PFSK-1 (cell line): ENCODE measurements around the gene ROBO1.

ENCODE experiments used
- POLR2AphosphoS5 ChIP-seq: IDR thresholded peaks from 2 replicates; pipeline ENCODE4 v1.6.1; 2012; ENCODE audit warnings: low read depth, mild to moderate bottlenecking, control low read depth, low read length, moderate library complexity
- SIN3A ChIP-seq: IDR thresholded peaks from 2 replicates; pipeline ENCODE4 v1.6.1; 2012; ENCODE audit warnings: mild to moderate bottlenecking, low read length, moderate library complexity, borderline replicate concordance; ENCODE audit not compliant: insufficient read depth
- TAF1 ChIP-seq: IDR thresholded peaks from 2 replicates; pipeline ENCODE4 v1.6.1; 2012; ENCODE audit warnings: low read length, control low read depth, borderline replicate concordance; ENCODE audit not compliant: insufficient read depth
- TF ChIP-seq, protein P1 (sequence below), 2 experiments: IDR thresholded peaks; 2 replicates each; pipeline versions ENCODE4 v1.6.1 to v1.8.0; 2011 to 2012; ENCODE audit warnings: low read depth in 2 of 2, low read length in 2 of 2, control low read depth in 1 of 2, inconsistent platforms in 1 of 2, mild to moderate bottlenecking in 1 of 2, moderate library complexity in 1 of 2; ENCODE audit not compliant: insufficient read depth in 1 of 2

- no peak for TF ChIP-seq TAF1
- no peak for TF ChIP-seq POLR2AphosphoS5
- TF ChIP-seq, protein P1, sequence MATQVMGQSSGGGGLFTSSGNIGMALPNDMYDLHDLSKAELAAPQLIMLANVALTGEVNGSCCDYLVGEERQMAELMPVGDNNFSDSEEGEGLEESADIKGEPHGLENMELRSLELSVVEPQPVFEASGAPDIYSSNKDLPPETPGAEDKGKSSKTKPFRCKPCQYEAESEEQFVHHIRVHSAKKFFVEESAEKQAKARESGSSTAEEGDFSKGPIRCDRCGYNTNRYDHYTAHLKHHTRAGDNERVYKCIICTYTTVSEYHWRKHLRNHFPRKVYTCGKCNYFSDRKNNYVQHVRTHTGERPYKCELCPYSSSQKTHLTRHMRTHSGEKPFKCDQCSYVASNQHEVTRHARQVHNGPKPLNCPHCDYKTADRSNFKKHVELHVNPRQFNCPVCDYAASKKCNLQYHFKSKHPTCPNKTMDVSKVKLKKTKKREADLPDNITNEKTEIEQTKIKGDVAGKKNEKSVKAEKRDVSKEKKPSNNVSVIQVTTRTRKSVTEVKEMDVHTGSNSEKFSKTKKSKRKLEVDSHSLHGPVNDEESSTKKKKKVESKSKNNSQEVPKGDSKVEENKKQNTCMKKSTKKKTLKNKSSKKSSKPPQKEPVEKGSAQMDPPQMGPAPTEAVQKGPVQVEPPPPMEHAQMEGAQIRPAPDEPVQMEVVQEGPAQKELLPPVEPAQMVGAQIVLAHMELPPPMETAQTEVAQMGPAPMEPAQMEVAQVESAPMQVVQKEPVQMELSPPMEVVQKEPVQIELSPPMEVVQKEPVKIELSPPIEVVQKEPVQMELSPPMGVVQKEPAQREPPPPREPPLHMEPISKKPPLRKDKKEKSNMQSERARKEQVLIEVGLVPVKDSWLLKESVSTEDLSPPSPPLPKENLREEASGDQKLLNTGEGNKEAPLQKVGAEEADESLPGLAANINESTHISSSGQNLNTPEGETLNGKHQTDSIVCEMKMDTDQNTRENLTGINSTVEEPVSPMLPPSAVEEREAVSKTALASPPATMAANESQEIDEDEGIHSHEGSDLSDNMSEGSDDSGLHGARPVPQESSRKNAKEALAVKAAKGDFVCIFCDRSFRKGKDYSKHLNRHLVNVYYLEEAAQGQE (IDR thresholded peaks at IDR 0.05; ENCODE audit: insufficient read depth in 1 of 2, low read depth in 2 of 2, low read length in 2 of 2): no peak
- TF ChIP-seq SIN3A: no peak
Measured at GRCh38 chr3:79255292-79255691, 512.5 kb downstream of the ROBO1 start.
